GM12878 (cell line): ENCODE measurements around the gene CLASP2.

Source experiments
- CREM ChIP-seq: IDR thresholded peaks from 2 replicates; pipeline ENCODE4 v1.6.1; 2014; ENCODE audit warnings: antibody characterized with exemption, low read depth
- MTA3 ChIP-seq: IDR thresholded peaks from 2 replicates; pipeline ENCODE4 v1.6.1; 2012; ENCODE audit warnings: low read length, inconsistent platforms, borderline replicate concordance
- NFYB ChIP-seq: IDR thresholded peaks from 2 replicates; pipeline ENCODE4 v1.6.1; 2011; ENCODE audit warnings: low read depth, mild to moderate bottlenecking, low read length, improper control_type of control experiment, moderate library complexity; ENCODE audit not compliant: insufficient read depth
- POLR2AphosphoS2 ChIP-seq: IDR thresholded peaks from 2 replicates; pipeline ENCODE4 v1.6.1; 2011; ENCODE audit warnings: low read depth, mild to moderate bottlenecking, low read length, improper control_type of control experiment, moderate library complexity
- RELA ChIP-seq: fragments of 450-650 bp; IDR thresholded peaks from 2 replicates; pipeline ENCODE4 v1.8.0; 2014; ENCODE audit warnings: borderline replicate concordance; ENCODE audit not compliant: partially characterized antibody
- SIN3A ChIP-seq: IDR thresholded peaks from 2 replicates; pipeline ENCODE4 v1.6.1; 2012; ENCODE audit warnings: low read depth, low read length, improper control_type of control experiment
- TF ChIP-seq, protein P1 (sequence below): IDR thresholded peaks from 2 replicates; pipeline ENCODE4 v1.6.1; 2012; ENCODE audit warnings: mild to moderate bottlenecking, low read depth, low read length
- TF ChIP-seq, protein P2 (sequence below): IDR thresholded peaks from 2 replicates; pipeline ENCODE4 v1.6.1; 2012; ENCODE audit warnings: low read length, inconsistent platforms
- TF ChIP-seq, protein P3 (sequence below), 3 experiments: IDR thresholded peaks in 2 of 3; conservative IDR thresholded peaks in 1 of 3; 2 replicates each; pipeline ENCODE4 v1.5.1; 2011; ENCODE audit warnings: low read depth in 3 of 3, low read length in 3 of 3, mild to moderate bottlenecking in 3 of 3, control low read depth in 2 of 3, moderate library complexity in 2 of 3, inconsistent platforms in 1 of 3, mixed read lengths in 1 of 3; ENCODE audit not compliant: control insufficient read depth in 2 of 3, insufficient read depth in 1 of 3; ENCODE audit errors: extremely low read depth in 1 of 3
- TF ChIP-seq, protein P4 (sequence below): fragments of 450-650 bp; IDR thresholded peaks from 2 replicates; pipeline ENCODE4 v1.6.1; 2016; ENCODE audit warnings: mild to moderate bottlenecking
- TF ChIP-seq, protein P5 (sequence below): fragments of 450-650 bp; IDR thresholded peaks from 2 replicates; pipeline ENCODE4 v1.6.1; 2016; ENCODE audit warnings: mild to moderate bottlenecking

DNA sequence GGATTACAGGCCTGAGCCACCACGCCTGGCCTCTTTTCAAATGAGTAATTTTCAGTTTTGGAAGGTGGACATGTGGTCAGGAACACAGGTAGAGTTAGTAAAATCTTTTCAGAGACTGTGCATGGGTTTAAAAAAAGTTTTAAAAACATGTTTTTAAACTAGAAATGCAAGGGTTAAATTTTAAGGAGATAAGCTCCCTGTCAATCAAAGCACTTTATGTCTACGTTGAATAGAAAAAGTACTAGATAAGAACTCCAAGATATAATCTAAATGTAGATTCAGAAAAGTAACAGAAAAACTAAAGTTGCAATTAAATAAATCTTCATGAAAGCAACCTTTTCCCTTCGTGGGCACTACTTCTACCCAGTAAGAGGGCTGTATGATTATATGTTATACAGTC is 131.7 kb downstream of the CLASP2 start:
- TF ChIP-seq CREM (no peak), MTA3 (no peak), RELA (no peak), POLR2AphosphoS2 (no peak), NFYB (no peak), SIN3A (no peak)
- TF ChIP-seq, protein P1, sequence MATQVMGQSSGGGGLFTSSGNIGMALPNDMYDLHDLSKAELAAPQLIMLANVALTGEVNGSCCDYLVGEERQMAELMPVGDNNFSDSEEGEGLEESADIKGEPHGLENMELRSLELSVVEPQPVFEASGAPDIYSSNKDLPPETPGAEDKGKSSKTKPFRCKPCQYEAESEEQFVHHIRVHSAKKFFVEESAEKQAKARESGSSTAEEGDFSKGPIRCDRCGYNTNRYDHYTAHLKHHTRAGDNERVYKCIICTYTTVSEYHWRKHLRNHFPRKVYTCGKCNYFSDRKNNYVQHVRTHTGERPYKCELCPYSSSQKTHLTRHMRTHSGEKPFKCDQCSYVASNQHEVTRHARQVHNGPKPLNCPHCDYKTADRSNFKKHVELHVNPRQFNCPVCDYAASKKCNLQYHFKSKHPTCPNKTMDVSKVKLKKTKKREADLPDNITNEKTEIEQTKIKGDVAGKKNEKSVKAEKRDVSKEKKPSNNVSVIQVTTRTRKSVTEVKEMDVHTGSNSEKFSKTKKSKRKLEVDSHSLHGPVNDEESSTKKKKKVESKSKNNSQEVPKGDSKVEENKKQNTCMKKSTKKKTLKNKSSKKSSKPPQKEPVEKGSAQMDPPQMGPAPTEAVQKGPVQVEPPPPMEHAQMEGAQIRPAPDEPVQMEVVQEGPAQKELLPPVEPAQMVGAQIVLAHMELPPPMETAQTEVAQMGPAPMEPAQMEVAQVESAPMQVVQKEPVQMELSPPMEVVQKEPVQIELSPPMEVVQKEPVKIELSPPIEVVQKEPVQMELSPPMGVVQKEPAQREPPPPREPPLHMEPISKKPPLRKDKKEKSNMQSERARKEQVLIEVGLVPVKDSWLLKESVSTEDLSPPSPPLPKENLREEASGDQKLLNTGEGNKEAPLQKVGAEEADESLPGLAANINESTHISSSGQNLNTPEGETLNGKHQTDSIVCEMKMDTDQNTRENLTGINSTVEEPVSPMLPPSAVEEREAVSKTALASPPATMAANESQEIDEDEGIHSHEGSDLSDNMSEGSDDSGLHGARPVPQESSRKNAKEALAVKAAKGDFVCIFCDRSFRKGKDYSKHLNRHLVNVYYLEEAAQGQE, result no peak
- TF ChIP-seq, protein P2, sequence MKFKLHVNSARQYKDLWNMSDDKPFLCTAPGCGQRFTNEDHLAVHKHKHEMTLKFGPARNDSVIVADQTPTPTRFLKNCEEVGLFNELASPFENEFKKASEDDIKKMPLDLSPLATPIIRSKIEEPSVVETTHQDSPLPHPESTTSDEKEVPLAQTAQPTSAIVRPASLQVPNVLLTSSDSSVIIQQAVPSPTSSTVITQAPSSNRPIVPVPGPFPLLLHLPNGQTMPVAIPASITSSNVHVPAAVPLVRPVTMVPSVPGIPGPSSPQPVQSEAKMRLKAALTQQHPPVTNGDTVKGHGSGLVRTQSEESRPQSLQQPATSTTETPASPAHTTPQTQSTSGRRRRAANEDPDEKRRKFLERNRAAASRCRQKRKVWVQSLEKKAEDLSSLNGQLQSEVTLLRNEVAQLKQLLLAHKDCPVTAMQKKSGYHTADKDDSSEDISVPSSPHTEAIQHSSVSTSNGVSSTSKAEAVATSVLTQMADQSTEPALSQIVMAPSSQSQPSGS, result no peak
- TF ChIP-seq, protein P3, sequence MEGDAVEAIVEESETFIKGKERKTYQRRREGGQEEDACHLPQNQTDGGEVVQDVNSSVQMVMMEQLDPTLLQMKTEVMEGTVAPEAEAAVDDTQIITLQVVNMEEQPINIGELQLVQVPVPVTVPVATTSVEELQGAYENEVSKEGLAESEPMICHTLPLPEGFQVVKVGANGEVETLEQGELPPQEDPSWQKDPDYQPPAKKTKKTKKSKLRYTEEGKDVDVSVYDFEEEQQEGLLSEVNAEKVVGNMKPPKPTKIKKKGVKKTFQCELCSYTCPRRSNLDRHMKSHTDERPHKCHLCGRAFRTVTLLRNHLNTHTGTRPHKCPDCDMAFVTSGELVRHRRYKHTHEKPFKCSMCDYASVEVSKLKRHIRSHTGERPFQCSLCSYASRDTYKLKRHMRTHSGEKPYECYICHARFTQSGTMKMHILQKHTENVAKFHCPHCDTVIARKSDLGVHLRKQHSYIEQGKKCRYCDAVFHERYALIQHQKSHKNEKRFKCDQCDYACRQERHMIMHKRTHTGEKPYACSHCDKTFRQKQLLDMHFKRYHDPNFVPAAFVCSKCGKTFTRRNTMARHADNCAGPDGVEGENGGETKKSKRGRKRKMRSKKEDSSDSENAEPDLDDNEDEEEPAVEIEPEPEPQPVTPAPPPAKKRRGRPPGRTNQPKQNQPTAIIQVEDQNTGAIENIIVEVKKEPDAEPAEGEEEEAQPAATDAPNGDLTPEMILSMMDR (IDR thresholded peaks at IDR 0.05 in 2 of 3, conservative IDR thresholded peaks at IDR 0.05 in 1 of 3; ENCODE audit: control insufficient read depth in 2 of 3, extremely low read depth in 1 of 3, insufficient read depth in 1 of 3, low read depth in 3 of 3, low read length in 3 of 3), result no peak
- TF ChIP-seq, protein P4, sequence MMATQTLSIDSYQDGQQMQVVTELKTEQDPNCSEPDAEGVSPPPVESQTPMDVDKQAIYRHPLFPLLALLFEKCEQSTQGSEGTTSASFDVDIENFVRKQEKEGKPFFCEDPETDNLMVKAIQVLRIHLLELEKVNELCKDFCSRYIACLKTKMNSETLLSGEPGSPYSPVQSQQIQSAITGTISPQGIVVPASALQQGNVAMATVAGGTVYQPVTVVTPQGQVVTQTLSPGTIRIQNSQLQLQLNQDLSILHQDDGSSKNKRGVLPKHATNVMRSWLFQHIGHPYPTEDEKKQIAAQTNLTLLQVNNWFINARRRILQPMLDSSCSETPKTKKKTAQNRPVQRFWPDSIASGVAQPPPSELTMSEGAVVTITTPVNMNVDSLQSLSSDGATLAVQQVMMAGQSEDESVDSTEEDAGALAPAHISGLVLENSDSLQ, result no peak
- TF ChIP-seq, protein P5, sequence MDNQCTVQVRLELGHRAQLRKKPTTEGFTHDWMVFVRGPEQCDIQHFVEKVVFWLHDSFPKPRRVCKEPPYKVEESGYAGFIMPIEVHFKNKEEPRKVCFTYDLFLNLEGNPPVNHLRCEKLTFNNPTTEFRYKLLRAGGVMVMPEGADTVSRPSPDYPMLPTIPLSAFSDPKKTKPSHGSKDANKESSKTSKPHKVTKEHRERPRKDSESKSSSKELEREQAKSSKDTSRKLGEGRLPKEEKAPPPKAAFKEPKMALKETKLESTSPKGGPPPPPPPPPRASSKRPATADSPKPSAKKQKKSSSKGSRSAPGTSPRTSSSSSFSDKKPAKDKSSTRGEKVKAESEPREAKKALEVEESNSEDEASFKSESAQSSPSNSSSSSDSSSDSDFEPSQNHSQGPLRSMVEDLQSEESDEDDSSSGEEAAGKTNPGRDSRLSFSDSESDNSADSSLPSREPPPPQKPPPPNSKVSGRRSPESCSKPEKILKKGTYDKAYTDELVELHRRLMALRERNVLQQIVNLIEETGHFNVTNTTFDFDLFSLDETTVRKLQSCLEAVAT, result no peak
